Osteoblast (primary cell): ENCODE data around the gene MSANTD3. TPM values are rescaled to one million over a fixed set of nuclear protein-coding genes. Genes with fewer than 3 reads are reported as not detected.
A peak's percentile ranks its signal among the peaks of the same experiment; 100 is the strongest.

Source experiments
- DNase-seq: peaks from one replicate; pipeline ENCODE4 v3.0.0; 2011; ENCODE audit warnings: low spot score, mixed read lengths; ENCODE audit not compliant: insufficient read length; ENCODE audit errors: missing footprints
- H2AFZ ChIP-seq: 2 replicates; pipeline ENCODE4 v1.6.0; 2011; ENCODE audit warnings: mild to moderate bottlenecking, low read length
- H3K27ac ChIP-seq: 2 replicates; pipeline ENCODE4 v1.5.1; 2011; ENCODE audit warnings: mild to moderate bottlenecking, low read depth, low read length, moderate library complexity
- H3K27me3 ChIP-seq: 2 replicates; pipeline ENCODE4 v1.6.0; 2012; ENCODE audit warnings: mild to moderate bottlenecking, control low read depth, inconsistent platforms, low read length, moderate library complexity; ENCODE audit not compliant: insufficient read depth
- H3K36me3 ChIP-seq: 2 replicates; pipeline ENCODE4 v1.5.1; 2011; ENCODE audit warnings: mild to moderate bottlenecking, low read length, control low read depth, moderate library complexity; ENCODE audit not compliant: insufficient read depth
- H3K4me1 ChIP-seq: 2 replicates; pipeline ENCODE4 v1.5.1; 2011; ENCODE audit warnings: mild to moderate bottlenecking, low read length, control low read depth, moderate library complexity; ENCODE audit not compliant: insufficient read depth
- H3K4me2 ChIP-seq: 2 replicates; pipeline ENCODE4 v1.6.0; 2011; ENCODE audit warnings: mild to moderate bottlenecking, low read length; ENCODE audit not compliant: insufficient read depth
- H3K4me3 ChIP-seq: fragments of 200-600 bp; sonication (generic); 3 replicates; pipeline ENCODE4 v1.5.1; 2012; ENCODE audit warnings: mild to moderate bottlenecking, low read length, inconsistent platforms; ENCODE audit not compliant: insufficient read depth
- H3K79me2 ChIP-seq: 2 replicates; pipeline ENCODE4 v1.6.0; 2012; ENCODE audit warnings: mild to moderate bottlenecking, low read length, control low read depth, inconsistent platforms; ENCODE audit not compliant: insufficient read depth
- H3K9me3 ChIP-seq: 2 replicates; pipeline ENCODE4 v1.5.1; 2011; ENCODE audit warnings: low read depth, low read length, control low read depth
- H4K20me1 ChIP-seq: 2 replicates; pipeline ENCODE4 v1.6.0; 2012; ENCODE audit warnings: mild to moderate bottlenecking, low read length, control low read depth; ENCODE audit not compliant: insufficient read depth
- total RNA-seq: library from RNA; depleted of rRNA; stranded (reverse); fragments of >200 nt; gene quantifications from 2 replicates; pipeline ENCODE4 v1.2.3, GENCODE V29; 2012
- TF ChIP-seq, protein P1 (sequence below): IDR thresholded peaks from 2 replicates; pipeline ENCODE4 v1.5.1; 2011; ENCODE audit warnings: mild to moderate bottlenecking, low read depth, low read length, moderate library complexity; ENCODE audit errors: extremely low read depth

MSANTD3 gene
- total RNA-seq, 1 donor = 67.3 TPM

DNA sequence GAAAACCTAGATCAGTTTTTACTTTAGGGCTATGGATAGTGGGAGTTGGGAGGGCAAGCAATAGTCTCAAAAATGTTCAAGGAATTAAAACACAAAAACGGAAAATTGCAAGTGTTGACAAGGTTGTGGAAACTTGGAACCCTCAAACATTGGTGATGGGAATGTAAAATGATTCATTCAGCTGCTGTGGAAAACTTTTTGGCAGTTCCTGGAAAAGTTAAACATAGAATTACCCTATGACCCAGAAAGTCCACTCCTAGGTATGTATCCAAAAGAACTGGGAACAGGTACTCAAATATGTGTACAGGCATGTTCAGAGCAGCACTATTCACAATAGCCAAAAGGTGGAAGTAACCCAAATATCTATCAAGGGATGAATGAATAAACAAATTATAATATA, 1.2 kb upstream of the MSANTD3 start:
- Histone ChIP-seq H3K36me3 (no peaks in the 10 kb centered on the region), H2AFZ (peak overlapping the region; percentile 78), H3K79me2 (peaks cover 26% of the 10 kb centered on the region), H3K9me3 (no peaks in the 10 kb centered on the region), H3K4me3 (no peak overlapping the region), H3K4me2 (peak overlapping the region; percentile 86), H4K20me1 (no peaks in the 10 kb centered on the region), H3K4me1 (peaks cover 37% of the 10 kb centered on the region), H3K27ac (peak overlapping the region; percentile 81), H3K27me3 (no peaks in the 10 kb centered on the region)
- no peak for DNase-seq
- TF ChIP-seq, protein P1, sequence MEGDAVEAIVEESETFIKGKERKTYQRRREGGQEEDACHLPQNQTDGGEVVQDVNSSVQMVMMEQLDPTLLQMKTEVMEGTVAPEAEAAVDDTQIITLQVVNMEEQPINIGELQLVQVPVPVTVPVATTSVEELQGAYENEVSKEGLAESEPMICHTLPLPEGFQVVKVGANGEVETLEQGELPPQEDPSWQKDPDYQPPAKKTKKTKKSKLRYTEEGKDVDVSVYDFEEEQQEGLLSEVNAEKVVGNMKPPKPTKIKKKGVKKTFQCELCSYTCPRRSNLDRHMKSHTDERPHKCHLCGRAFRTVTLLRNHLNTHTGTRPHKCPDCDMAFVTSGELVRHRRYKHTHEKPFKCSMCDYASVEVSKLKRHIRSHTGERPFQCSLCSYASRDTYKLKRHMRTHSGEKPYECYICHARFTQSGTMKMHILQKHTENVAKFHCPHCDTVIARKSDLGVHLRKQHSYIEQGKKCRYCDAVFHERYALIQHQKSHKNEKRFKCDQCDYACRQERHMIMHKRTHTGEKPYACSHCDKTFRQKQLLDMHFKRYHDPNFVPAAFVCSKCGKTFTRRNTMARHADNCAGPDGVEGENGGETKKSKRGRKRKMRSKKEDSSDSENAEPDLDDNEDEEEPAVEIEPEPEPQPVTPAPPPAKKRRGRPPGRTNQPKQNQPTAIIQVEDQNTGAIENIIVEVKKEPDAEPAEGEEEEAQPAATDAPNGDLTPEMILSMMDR = no peak

DNA sequence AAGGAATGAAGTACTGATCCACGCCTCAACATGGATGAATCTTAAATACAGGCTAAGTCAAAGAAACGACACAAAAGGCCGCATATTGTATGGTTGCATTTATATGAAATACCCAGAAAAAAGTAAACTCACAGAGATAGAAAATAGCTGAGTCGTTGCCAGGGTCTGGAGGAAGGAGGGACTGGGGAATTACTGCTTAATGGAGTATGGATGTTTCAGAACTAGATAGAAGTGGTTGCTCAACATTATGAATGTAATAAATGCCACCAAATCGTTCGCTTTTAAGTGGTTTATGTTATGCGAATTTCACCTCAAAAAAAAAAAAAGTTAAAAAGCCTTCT, 784 bp upstream of the MSANTD3 start:
- H3K4me1 ChIP-seq = peaks cover 37% of the 10 kb centered on the region
- H3K27me3 ChIP-seq = no peaks in the 10 kb centered on the region
- peak overlapping the region; percentile 86 for H3K4me2 ChIP-seq
- H3K79me2 ChIP-seq = peaks cover 30% of the 10 kb centered on the region
- TF ChIP-seq, protein P1 = no peak
- H4K20me1 ChIP-seq = no peaks in the 10 kb centered on the region
- H3K36me3 ChIP-seq = no peaks in the 10 kb centered on the region
- no peaks in the 10 kb centered on the region for H3K9me3 ChIP-seq
- H2AFZ ChIP-seq = peak overlapping the region; percentile 78
- peak overlapping the region; percentile 78 for H3K4me3 ChIP-seq
- H3K27ac ChIP-seq = peak overlapping the region; percentile 81
- DNase-seq = no peak

DNA sequence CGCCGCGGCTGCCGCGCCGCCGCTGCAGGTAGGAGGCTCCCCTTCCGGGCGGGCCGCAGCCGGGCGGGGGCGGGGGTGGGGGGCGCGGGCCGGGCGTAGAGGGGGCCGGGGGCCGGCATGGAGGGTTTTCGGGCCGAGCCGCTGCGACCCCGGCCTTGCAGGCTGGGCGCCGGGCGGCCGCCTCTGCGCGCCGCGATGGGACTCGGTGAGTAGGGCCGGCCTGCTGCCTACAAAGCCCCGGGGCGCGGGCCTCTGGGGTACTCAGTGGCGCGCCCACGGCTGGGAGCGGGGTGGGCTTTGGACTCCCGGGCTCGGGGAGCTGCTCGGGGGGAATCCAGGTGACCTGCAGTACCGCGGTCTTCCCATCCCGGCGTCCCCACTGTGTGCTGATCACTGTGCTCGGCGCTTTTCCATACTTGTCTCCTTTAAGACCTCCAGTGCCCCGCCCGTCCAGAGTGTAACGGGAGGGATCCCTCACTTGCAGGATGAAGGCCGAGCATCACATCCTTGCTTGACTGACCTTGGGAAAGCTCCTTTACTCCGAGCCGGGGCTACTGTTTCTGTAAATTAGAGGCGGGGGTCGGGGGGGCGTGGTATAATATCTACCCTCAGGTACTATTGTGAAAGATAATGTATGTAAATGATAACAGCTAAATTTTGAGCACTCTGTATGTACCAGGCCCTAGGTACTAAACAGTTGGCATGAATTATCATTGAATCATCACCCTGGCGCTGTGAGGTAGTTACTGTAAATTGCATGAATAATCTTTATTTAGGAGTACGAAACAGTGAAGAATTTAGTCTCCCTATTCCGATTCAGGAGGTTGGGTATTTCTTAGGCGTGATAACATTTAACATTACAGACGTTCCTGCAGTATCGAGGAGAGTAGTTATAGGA, 672 bp downstream of the MSANTD3 start:
- H2AFZ ChIP-seq = peak overlapping the region; percentile 86
- H3K9me3 ChIP-seq = no peaks in the 10 kb centered on the region
- H3K4me3 ChIP-seq = peak overlapping the region; percentile 87
- peak; percentile 93 for DNase-seq
- H3K27me3 ChIP-seq = no peaks in the 10 kb centered on the region
- TF ChIP-seq, protein P1 = no peak
- peaks cover 41% of the 10 kb centered on the region for H3K4me1 ChIP-seq
- H3K27ac ChIP-seq = peak overlapping the region; percentile 97
- H3K79me2 ChIP-seq = peaks cover 44% of the 10 kb centered on the region
- H4K20me1 ChIP-seq = peaks cover 5% of the 10 kb centered on the region
- H3K4me2 ChIP-seq = peak overlapping the region; percentile 83
- H3K36me3 ChIP-seq = no peaks in the 10 kb centered on the region

DNA sequence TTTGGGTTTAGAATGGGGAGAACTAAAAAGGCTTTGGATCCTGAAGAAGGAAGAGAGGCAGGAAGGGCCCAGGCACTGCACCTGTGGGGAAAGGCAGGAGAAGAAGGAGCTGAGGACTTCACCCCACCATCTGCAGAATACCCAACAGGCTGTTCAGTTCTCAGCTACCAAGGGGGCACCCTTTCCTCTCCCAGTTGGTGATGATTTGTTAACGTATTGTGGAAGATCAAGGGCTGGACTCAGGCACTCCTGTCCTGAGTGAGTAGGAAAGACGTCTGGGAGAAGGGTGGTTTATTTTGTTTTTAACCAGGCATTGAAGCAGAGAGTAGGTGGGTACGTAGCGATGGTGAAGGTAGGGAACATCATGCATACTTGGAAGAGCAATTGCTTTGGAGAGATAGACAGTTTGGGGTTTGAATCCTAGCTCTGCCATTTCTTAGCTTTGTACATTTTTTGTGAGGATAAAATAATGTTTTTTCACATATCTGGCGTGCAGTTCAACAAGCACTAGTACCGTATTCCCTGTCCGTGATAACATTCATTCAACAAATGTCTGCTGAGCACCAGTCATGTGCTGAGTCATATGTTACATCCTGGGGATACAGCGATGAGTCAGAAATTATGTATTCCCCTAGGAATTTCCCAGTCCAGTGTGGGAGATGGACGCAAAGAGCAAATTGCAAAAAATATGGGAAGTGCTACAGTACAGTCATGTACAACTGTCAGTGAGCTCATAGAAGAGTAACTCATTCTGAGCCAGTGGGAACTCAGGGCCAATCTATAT, 2.1 kb downstream of the MSANTD3 start:
- no peaks in the 10 kb centered on the region for H3K9me3 ChIP-seq
- H3K27me3 ChIP-seq = no peaks in the 10 kb centered on the region
- H3K4me2 ChIP-seq = peak overlapping the region; percentile 83
- H3K27ac ChIP-seq = peak overlapping the region; percentile 97
- H3K4me1 ChIP-seq = peaks cover 41% of the 10 kb centered on the region
- peak overlapping the region; percentile 87 for H3K4me3 ChIP-seq
- H4K20me1 ChIP-seq = peaks cover 11% of the 10 kb centered on the region
- TF ChIP-seq, protein P1 = no peak
- no peaks in the 10 kb centered on the region for H3K36me3 ChIP-seq
- H2AFZ ChIP-seq = no peak overlapping the region
- H3K79me2 ChIP-seq = peaks cover 59% of the 10 kb centered on the region
- DNase-seq = peak; percentile 95
